ENCODE data around the gene MMP12.

The MMP12 gene

GRCh38 chr11:102831489-102832440, 43.0 kb downstream of the MMP12 start:
- peak overlapping the region; percentile 51 for H3K4me3 ChIP-seq (ENCODE audit: control insufficient read depth, low read depth, low read length)
- TF ChIP-seq CTCF (IDR thresholded peaks at IDR 0.05; ENCODE audit: control insufficient read depth, insufficient read depth, low read depth, low read length, missing control alignments) = peak; percentile 90
- no peak for DNase-seq (ENCODE audit: low read depth)

GRCh38 chr11:102831128-102831488, 43.7 kb downstream of the MMP12 start:
- no peak for TF ChIP-seq CTCF (IDR thresholded peaks at IDR 0.05; ENCODE audit: control insufficient read depth, insufficient read depth, low read depth, low read length, missing control alignments)
- H3K4me3 ChIP-seq (ENCODE audit: control insufficient read depth, low read depth, low read length) = peak overlapping the region; percentile 51
- no peak for DNase-seq (ENCODE audit: low read depth)

- no peak for DNase-seq (ENCODE audit: low read depth)
- TF ChIP-seq CTCF (IDR thresholded peaks at IDR 0.05; ENCODE audit: control insufficient read depth, insufficient read depth, low read depth, low read length, missing control alignments) = no peak
- no peak overlapping the region for H3K4me3 ChIP-seq (ENCODE audit: control insufficient read depth, low read depth, low read length)
Measured at GRCh38 chr11:102830001-102830727, 44.6 kb downstream of the MMP12 start.

- H3K4me3 ChIP-seq (ENCODE audit: control insufficient read depth, low read depth, low read length) = no peak overlapping the region
- no peak for DNase-seq (ENCODE audit: low read depth)
- TF ChIP-seq CTCF (IDR thresholded peaks at IDR 0.05; ENCODE audit: control insufficient read depth, insufficient read depth, low read depth, low read length, missing control alignments) = no peak
Measured at GRCh38 chr11:102829316-102830000, 45.3 kb downstream of the MMP12 start.

GRCh38 chr11:102824556-102824955, 50.2 kb downstream of the MMP12 start:
- H3K4me3 ChIP-seq (ENCODE audit: control insufficient read depth, low read depth, low read length) = no peak overlapping the region
- no peak for DNase-seq (ENCODE audit: low read depth)
- no peak for TF ChIP-seq CTCF (IDR thresholded peaks at IDR 0.05; ENCODE audit: control insufficient read depth, insufficient read depth, low read depth, low read length, missing control alignments)

- DNase-seq (ENCODE audit: low read depth) = no peak
- TF ChIP-seq CTCF (IDR thresholded peaks at IDR 0.05; ENCODE audit: control insufficient read depth, insufficient read depth, low read depth, low read length, missing control alignments) = no peak
- no peak overlapping the region for H3K4me3 ChIP-seq (ENCODE audit: control insufficient read depth, low read depth, low read length)
Measured at GRCh38 chr11:102819491-102819890, 55.3 kb downstream of the MMP12 start.

Data from AG09309 (cell line).